ENCODE results near the gene MTCP1. TPM values are rescaled to one million over a fixed set of nuclear protein-coding genes. Genes with fewer than 3 reads are reported as not detected.

The MTCP1 gene, protein sequence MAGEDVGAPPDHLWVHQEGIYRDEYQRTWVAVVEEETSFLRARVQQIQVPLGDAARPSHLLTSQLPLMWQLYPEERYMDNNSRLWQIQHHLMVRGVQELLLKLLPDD
- 15.7 TPM for total RNA-seq

DNA sequence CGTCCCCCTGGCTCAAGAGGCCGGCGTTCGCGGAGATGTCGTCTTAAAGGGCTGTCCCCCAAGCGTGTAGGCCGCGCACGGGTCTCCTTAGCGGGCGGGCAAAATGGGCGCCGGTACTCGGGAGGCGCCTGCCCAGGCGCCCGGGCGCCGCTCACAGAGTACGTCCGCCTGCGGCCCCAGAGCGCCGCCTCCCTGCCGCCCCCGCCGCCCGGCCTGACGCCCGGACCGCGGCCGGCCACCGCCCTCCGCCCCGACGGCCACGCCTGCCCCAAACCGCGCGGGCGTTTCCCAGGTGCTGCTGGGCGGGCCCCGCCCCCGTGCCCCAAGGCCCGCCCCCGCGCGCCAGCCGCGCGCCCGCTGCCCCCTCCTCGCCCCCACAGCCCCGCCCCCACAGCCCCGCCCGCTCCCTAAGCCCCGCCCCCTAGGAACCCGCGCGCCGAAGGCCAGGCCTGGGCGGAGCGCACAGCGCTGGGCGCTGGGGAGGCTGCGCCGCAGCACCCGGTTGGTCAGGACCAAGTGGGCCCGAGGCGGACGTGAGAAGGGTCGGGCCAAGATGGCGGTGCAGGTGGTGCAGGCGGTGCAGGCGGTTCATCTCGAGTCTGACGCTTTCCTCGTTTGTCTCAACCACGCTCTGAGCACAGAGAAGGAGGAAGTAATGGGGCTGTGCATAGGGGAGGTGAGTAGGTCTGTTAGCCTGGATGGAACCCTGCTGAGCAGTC lies at the start of gene MTCP1, which contains the start of the genes BRCC3 and CMC4:
MTCP1 (minus strand) TSS at position 162 of the 719 bp plus-strand sequence. CDS start 5,126 bp downstream, outside the sequence.
BRCC3 (plus strand) TSS at position 534 of the 719 bp plus-strand sequence; CDS start at position 554, 20 bp downstream.
CMC4 (minus strand) TSS at position 162 of the 719 bp plus-strand sequence. CDS start 7,113 bp downstream, outside the sequence.
- DNase-seq, result peak; percentile 61

DNA sequence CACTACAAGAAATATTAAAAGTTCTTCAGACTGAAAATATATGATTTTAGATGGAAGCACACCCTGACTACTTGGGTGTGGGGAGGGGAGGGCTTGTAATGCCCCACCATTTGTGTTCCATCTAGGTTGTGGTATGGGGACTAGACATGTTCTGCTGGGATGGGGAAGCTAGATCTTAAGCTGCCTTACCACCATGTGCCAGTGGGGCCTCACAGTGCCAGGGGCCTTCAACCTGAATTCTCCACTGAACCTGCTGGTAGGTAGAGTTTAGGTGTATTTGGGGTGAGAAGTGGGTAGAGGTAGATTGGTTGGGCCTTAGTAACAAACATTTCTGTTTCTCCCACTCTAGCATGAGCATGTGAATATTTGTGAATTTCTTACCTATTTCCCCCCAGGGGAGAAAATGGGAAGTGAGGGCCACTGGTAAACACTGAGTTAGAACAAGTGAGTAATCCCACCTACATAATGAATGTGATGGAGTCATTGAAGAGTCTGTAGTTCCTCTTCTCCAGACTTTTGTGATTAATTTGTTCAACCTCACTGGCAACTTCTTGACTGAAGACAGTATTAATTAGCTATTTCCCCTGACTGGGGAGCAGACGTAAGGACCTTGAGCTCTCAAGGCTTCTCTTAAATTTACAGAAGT lies 44.4 kb upstream of the MTCP1 start:
- no peak for DNase-seq

DNA sequence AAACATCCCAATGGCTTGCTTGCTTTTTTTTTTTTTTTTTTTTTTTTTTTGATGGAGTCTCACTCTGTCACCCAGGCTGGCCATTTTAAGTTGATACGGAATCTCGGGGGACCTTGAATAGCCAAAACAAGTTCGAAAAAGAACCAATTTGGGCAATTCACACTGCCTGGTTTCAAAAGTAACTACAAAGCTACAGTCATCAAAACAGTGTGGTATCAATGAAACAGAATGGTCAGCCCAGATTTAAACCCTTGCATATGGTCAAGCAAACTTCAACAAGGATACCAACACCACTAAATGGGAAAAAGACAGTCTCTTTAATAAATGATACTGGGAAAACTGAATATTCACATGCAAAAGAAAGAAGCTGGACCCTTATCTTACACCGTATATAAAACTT lies 42.2 kb upstream of the MTCP1 start:
- DNase-seq, result no peak

DNA sequence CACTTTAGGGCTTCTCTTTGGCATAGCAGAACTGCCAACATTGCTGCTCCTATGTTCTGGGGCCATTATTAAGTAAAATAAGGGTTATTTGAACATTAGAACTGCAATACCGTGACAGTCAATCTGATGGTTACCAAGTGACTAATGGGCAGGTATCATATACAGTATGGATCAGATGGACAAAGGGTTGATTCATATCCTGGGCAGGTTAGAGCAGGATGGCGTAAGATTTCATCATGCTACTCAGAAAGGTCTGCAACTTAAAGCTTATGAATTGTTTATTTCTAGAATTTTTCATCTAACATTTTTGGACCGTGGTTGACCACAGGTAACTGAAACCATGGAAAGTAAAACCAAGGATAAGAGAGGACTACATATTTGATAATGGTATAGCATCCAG lies 41.2 kb upstream of the MTCP1 start:
- DNase-seq, result no peak

DNA sequence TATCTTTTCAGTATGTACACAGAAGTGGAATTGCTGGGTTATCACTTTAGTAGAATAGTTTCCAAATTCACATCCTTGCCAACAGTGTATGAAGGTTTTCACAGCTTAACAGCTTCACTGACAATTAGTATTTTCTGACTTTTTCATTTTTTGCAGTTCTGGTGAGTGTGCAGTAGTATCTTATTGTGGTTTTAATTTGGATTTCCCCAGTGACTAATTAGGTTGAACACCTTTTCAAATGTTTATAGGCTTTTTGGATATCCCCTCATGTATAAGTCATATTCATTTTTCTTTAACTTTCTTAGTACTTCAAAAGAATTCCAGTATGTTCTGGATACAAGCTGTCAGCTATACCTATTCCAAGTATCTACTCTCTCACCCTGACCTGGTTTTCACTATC lies 37.5 kb upstream of the MTCP1 start:
- DNase-seq, result no peak

DNA sequence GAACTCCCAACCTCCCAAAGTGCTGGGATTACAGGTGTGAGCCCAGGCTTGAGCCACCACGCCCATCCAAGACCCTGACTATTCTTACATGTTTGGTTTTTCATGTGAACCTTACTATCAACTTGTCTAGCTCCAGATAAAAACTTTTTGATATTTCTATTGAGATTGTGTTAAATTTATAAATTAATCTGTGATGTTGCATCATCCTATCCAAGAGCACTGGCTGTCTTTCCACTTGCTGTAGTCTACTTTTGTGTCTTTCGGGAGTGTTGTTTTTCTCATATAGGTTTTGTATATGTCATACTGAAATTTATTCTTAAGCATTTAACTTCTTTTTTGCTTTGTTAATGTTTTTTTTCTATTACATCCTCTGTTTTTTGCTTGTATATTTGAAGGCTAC lies 35.0 kb upstream of the MTCP1 start:
- no peak for DNase-seq

DNA sequence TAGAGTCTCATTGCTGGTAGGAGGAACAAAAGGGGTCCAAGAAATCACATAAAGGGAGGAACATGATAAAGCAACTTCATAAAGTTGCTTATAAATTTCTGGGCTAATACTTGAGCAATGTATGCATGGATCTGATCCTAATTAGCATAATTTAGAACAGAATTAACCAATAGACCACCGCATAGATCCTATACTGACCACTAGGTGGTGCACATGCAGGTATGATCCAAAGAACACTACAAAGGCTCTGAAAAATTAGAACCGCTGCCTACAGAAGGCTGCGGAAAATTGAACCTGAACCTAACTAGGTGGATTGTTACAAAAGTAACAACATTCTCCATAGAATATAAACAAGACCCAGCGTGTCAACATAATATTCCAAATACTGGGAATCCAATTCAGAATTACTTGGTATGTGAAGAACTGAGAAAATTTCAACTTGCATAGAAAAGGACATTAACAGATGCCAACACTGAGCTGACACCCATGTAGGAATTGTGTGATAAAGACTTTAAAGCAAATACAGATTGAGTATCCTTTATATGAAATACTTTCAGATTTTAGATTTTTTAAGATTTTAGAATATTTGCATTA lies 23.6 kb upstream of the MTCP1 start:
- peak; percentile 1 for DNase-seq

DNA sequence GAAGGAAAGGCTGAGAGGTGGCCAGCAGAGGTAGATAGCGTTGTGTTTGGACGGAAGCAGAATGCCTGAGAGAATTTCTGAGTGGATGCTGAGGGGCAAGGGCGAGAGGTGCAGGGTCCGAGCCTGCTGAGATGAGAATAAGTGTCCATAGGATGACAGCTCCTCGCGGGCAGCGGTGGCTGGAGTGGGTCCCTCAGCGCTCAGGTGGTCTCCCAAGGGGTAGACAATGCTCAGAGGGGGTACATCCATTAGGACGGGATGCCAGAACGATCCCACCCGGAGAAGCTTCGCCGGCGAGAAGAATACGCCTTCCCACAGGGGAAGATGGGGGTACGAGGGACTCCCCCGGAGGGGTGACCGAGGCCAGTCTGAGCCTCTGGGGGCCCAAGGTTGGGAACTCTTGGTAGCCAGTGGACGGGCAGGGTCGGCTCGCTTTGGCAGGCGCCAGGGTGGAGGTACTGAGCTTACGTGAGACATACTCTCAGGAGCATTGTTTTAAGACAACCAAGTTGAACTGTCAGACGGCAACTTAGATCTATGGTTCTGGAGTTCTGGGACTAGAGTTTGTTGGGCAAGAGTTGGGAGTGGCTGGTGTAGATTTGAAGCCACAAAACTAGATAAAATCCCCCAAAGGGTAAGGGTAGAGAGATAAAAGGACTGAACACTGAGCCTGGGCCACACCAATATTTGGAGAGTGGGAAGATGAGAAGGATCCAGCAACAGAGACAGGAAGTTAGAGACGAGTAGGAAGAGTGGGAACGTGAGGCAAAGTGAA lies 16.2 kb upstream of the MTCP1 start:
- no peak for DNase-seq

DNA sequence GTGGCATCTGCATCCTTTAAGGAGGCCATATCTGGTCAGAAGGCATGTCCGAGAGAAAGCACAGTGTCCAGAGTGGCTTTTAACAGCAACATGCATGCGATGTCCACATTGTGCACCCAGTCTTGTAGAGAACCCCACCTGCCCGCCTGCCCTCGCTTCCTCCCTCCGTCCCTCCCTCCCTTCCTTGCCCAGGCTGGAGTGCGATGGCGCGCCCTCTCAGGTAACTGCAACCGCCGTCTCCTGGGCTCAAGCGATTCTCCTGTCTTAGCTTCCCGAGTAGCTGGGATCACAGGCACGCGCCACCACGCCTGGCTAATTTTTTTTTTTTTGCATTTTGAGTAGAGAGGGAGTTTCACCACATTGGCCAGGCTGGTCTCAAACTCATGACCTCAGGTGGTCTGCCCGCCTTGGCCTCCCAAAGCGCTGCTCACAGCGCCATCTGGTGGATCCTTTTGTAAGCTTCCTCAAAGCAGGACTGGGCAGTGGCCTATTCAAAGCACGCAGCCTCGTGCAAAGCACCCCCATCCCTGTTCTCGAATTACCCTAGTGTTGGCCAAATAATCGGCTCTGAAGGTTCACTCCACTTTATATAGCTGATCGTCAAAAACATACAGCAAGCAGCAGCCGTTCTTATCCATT lies 15.4 kb upstream of the MTCP1 start:
- no peak for DNase-seq

DNA sequence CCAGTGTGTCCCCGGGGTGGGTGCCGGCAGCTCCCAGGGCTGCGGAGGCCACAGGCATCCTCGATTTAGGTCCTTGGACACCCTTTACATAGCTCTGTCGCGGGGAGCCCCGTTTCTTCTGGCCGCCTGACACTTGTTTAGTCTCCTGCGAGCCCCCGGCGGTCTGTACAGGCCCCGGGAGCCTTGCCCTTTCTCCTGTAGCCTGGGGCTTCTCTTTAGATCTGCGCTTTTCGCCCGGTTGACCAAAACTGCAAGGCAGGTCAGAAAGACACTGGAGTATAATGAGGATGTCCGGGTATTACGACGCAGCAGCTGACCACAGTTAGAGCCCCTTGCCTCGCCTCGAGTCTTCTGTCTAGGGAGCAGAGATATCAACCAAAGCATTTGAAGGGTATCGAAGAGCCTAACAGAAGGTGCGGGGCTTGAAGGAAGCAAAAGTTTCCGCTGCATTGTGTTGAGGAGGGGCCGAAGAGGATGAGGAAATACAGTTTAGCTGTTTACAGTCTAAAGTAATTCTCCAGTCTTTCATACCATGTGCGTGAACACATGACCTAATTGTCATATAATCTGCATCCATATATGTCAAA lies 851 bp upstream of the MTCP1 start:
- DNase-seq, result no peak

DNA sequence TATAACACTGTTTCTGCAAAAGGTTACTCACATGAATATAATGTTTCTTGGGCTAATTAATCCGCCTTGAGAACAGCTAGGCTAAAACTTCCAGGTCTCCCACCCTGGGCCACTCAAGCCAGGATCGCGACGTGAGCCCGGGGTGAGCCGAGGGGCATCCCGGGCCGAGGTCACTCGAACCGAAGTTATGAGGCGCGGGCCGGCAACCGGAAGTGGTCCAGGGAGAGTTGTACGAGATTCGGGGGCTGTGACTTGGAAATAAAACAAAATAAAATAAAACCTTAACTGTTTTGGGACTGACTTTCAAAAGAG lies 317 bp downstream of the MTCP1 start:
- no peak for DNase-seq

DNA sequence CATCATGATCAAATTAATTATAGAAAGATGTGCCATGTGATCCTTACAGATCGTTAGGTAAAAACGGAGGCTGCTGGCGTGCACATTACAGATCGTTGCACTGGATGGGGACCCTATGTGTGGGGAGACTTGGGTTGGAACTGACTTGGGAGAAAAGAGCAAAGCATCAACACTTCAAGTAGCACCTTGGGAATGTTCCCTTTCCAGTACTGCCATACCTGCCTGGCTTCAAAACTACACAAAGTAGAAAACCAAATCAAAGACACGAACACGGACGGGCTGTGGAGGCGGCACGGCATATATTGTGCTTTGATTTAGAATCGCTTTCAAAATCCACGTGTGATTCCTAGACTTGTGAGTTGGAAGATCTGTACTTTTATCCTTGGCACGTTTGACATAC lies 898 bp downstream of the MTCP1 start:
- DNase-seq, result no peak

DNA sequence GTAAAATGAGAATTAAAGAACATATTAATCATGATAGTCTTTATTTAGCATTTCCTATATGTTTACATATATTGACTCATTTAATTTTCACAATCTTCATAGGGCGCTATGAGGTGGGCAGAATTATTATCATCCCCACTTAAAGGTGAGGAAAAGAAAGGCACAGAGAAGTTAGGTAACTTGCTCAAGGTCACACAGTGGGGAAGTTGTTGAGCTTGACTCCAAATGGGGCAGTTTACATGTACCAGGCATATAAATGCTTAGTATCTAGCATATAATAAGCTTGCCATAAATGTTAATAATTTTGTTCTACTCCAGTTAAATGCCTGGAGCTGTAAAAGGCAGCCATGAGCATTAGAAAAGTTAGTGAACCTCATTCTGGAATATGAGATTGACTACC lies 1.5 kb downstream of the MTCP1 start:
- DNase-seq, result no peak

DNA sequence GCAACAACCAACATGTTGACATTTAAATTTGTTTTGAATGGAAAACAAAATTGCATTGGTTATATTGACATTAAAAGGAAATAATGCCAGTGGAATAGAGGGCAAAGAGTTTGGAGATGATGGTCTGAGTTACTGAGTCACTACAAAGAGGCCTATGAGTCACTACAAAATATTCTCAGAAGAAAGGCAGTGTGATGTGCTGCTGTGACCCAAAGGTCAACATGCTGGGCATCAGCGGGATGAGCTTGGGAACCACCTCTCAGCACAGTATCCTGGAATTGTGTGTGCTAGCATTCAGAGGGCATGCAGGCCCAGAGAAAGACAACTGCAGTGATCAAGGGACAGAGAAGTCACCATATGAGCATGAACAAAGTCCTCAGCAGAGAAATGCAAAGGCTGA lies 2.8 kb downstream of the MTCP1 start:
- DNase-seq, result no peak

DNA sequence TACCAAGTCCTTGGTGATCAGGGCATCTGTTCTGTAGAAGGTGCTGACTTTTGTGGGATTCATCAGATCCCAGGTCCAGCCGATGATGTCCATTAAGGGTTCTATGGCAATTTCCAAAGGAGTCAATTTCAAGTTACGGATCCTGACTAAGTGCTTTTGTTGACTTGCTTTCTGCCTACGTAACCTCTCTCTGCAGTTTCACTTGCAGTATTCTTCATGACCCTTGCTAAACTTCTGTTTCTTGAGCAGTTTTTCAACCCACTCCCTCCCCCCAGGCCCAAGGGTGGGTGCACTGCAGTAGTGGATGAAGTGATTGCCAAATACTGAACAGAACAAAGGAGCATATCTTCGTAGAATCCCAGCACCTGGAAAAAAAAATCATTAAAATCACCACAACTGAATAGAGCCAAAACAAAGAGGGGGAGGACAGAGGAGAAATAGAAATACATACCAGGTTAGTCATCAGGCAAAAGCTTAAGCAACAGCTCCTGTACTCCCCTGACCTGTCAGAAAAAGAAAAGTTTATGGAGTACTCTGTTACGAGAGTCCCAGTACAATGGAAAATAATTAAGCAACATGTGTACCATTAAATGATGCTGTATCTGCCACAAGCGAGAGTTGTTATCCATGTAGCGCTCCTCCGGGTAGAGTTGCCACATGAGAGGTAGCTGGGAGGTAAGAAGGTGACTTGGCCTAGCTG lies 5.8 kb downstream of the MTCP1 start:
- DNase-seq, result no peak

DNA sequence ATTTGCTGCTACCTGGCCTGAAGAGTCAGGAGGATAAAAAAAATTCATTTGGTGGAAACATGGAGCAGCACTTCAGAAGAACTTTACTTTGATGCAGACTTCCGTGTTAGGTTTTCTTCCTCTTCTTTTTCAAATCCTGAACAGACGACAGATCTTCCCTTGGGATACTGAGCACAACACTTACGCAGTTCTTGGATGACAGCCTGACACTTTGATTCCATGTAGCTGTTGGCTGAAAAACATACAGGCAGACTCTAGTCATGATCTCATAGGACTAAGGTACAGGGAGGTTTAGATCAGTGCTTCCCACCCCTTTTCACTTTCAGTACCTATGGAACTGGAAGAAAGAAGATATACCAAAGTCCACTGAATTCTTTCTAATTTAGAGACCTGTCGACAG lies 9.2 kb downstream of the MTCP1 start:
- DNase-seq, result no peak

DNA sequence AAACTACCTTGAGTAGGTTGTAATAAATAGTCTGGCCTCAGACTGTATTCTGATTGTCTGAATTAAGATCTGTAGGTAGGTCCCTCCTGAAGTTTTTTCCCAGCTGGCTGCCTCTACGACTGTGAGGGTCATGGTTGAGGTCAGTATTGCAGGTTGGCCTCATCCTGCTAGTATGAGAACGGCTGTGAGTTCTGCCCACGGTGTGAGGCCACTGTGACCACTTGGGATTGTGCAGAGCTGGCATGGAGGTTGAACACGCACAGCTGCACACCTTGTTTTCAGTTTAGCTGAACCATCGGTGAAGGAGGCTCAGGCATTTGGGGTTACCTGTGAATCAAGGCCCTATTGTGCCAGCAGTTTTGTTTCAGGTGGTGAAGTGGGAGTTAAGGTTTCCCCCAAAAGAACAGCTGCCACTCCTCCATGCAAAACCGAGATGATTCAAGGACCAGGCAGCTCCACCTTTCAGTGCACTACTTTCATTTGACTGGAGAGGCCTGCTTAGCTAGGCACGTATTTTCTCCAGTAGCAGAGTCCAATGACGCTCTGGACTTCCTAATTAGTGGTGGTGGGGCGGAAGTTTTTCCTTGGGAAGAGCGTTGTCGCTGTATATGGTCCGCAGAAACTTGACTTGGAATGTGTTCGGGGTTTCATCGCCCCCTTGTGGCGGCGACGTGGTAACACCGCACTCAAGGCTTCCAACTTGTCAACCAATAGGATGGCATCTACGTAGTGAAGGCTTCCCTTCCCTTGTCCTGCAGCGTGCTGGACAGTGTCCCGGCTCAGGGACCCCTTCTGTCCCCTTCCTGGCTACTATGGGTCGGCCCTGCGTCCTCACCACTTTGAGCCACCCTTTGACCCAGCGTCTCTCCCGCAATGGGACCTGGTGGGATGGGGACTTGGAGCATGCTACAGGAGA lies 13.8 kb downstream of the MTCP1 start:
- DNase-seq, result peak; percentile 44

DNA sequence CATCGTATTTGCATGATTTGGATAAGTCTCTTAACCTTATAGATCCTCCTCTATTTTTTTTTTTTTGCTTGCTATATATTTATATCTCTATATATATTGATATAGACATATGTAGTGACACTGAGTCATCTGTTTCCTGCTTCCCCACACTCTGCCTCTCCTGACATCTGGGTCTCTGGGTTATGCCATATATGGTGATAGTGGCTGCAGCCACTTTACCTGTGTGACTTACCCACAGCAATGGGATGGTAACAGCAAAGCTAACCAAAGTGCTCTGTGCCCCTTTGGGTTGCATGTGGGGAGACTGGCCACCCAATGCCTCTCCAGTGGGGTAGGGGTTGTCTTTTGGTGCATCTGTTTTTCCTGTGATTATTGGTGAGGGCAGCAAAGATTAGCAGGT lies 14.5 kb downstream of the MTCP1 start:
- DNase-seq, result no peak

DNA sequence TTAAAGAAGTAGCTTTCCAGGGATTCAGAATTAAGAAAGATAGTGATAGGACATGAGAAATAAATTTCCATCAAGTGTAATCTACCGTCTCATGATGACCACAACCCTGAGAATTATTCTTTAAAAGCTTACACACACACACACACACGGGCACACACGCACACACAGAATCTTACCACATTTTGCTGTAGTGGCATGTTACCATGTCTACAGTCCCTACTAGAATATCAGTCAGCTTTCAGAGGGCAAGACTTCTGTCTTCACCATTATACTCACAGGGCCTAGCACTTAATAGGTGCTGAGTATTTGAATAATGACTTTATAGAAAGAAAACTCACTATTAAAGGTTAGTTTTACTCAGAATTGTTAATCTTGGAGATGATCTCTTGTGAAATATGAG lies 15.4 kb downstream of the MTCP1 start:
- DNase-seq, result no peak

DNA sequence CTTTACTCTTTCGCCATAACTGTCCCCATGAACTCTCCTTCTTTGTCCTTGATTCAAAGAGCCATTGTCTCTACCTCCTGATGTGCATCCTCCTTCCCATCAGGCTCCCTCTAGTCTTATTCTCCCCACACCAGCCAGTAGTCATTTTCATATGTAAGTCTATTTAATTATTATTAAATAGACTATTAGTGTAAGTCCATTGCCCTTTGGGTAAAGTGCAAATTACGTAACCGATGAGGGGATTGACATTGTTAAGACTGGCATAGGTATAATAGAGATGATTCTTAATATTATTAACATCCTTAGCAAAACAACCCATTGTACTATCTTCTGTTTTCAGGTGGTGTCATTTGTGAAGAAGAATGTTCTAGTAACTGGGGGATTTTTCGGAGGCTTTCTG lies 16.7 kb downstream of the MTCP1 start:
- no peak for DNase-seq
